Measurements from ENCODE around the gene ANKRD37. TPM values are rescaled to one million over a fixed set of nuclear protein-coding genes. Genes with fewer than 3 reads are reported as not detected.

Gene ANKRD37
- total and polyA plus RNA-seq, 9 of the 15 experiments (the other 6 are each of a cell fraction or from before 2014, with no cell fraction given) = 1.3 to 53.7 (median 3.6) TPM

GRCh38 chr4:185394568-185395237, 1.9 kb upstream of the ANKRD37 start (continued):
- TF ChIP-seq REST (IDR thresholded peaks at IDR 0.05; ENCODE audit: borderline replicate concordance) (0 out of 2 replicates have a peak, but pooled peaks have one; percentile 3), REST (CRISPR knock-in tag; IDR thresholded peaks at IDR 0.05; ENCODE audit: low read depth) (no peak), TEAD4 (IDR thresholded peaks at IDR 0.05; ENCODE audit: low read length) (0 out of 2 replicates have a peak, but pooled peaks have one; percentile 10), TEAD4 (CRISPR knock-in tag; IDR thresholded peaks at IDR 0.05; ENCODE audit: borderline replicate concordance) (no peak), ZFX (CRISPR knock-in tag; IDR thresholded peaks at IDR 0.05) (0 out of 2 replicates have a peak, but pooled peaks have one; percentile 14), MEIS2 (IDR thresholded peaks at IDR 0.05; ENCODE audit: partially characterized antibody) (peak; percentile 24)

Measured in K562 (cell line).